IMR-90 (cell line): ENCODE results near the gene CFAP58. TPM values are rescaled to one million over a fixed set of nuclear protein-coding genes. Genes with fewer than 3 reads are reported as not detected.

Experiments used
- ATAC-seq: fragments of 200-7000 bp; cut with Tn5 transposase; 2 replicates; pipeline ENCODE4 v1.9.1; 2020; ENCODE audit warnings: low read depth, mild to moderate bottlenecking, moderate library complexity
- BruUV-seq: library from RNA; stranded (reverse); fragments of 400-500 nt; replicated peaks from 2 replicates; lab custom pipeline; 2021; lab: Mats Ljungman, UMichigan
- CTCF ChIA-PET: fragments of 300-600 bp; formaldehyde crosslinking; extraction: SDS; loops from one replicate; lab custom pipeline; 2021; ENCODE audit warnings: antibody characterized with exemption; lab: Yijun Ruan, JAX
- POLR2A ChIA-PET: fragments of 300-600 bp; sonication (Branson Sonifier 250); formaldehyde crosslinking; loops from one replicate; lab custom pipeline; 2022; ENCODE audit warnings: antibody characterized with exemption; ENCODE audit not compliant: unreplicated experiment; lab: Charles Lee
- DNase-seq: peaks from one replicate; pipeline ENCODE4 v3.0.0; 2013
- H2AFZ ChIP-seq: replicated peaks from 2 replicates; pipeline ENCODE3; 2013; ENCODE audit warnings: low read length, mild to moderate bottlenecking; ENCODE audit not compliant: poor library complexity
- H2AK5ac ChIP-seq: 2 replicates; pipeline ENCODE4 v1.6.1; 2013; ENCODE audit warnings: low read depth, low read length, inconsistent platforms
- H2AK9ac ChIP-seq: replicated peaks from 2 replicates; pipeline ENCODE3; 2013; ENCODE audit warnings: mild to moderate bottlenecking, low read depth, low read length, moderate library complexity; ENCODE audit not compliant: poor library complexity
- H2BK120ac ChIP-seq: 2 replicates; pipeline ENCODE4 v1.6.1; 2013; ENCODE audit warnings: low read depth, low read length, inconsistent platforms
- H2BK15ac ChIP-seq: 3 replicates; pipeline ENCODE4 v1.6.1; 2013; ENCODE audit warnings: low read depth, low read length, inconsistent platforms
- H2BK20ac ChIP-seq: 2 replicates; pipeline ENCODE4 v1.6.1; 2013; ENCODE audit warnings: low read depth, mild to moderate bottlenecking, inconsistent platforms, low read length, moderate library complexity
- H2BK5ac ChIP-seq: 2 replicates; pipeline ENCODE4 v1.6.1; 2013; ENCODE audit warnings: mild to moderate bottlenecking, low read depth, low read length, inconsistent platforms; ENCODE audit not compliant: poor library complexity, severe bottlenecking
- H3K14ac ChIP-seq: replicated peaks from 2 replicates; pipeline ENCODE4 v1.6.1; 2013; ENCODE audit warnings: low read depth, low read length, inconsistent platforms
- H3K18ac ChIP-seq: 2 replicates; pipeline ENCODE4 v1.6.1; 2013; ENCODE audit warnings: low read depth, low read length, control low read depth
- H3K23ac ChIP-seq: 2 replicates; pipeline ENCODE4 v1.6.1; 2013; ENCODE audit warnings: low read depth, low read length, inconsistent platforms
- H3K27ac ChIP-seq: 2 replicates; pipeline ENCODE4 v1.5.1; 2013; ENCODE audit warnings: mild to moderate bottlenecking, control low read depth, low read length; ENCODE audit not compliant: insufficient read depth
- H3K27me3 ChIP-seq: 2 replicates; pipeline ENCODE4 v1.6.1; 2013; ENCODE audit warnings: low read length; ENCODE audit not compliant: control insufficient read depth, insufficient read depth
- H3K36me3 ChIP-seq: 2 replicates; pipeline ENCODE4 v1.6.1; 2013; ENCODE audit warnings: low read length, mixed read lengths; ENCODE audit not compliant: control insufficient read depth, insufficient read depth
- H3K4ac ChIP-seq: 2 replicates; pipeline ENCODE4 v1.6.1; 2013; ENCODE audit warnings: low read depth, low read length, inconsistent platforms
- H3K4me1 ChIP-seq: 2 replicates; pipeline ENCODE4 v1.6.1; 2013; ENCODE audit warnings: low read length, mixed read lengths; ENCODE audit not compliant: control insufficient read depth, insufficient read depth
- H3K4me2 ChIP-seq: 2 replicates; pipeline ENCODE4 v1.6.1; 2013; ENCODE audit warnings: low read depth, mild to moderate bottlenecking, control low read depth, low read length, moderate library complexity
- H3K4me3 ChIP-seq: 2 replicates; pipeline ENCODE4 v1.5.1; 2013; ENCODE audit warnings: low read depth, mild to moderate bottlenecking, control low read depth, low read length, moderate library complexity; ENCODE audit not compliant: insufficient read depth
- H3K56ac ChIP-seq: 2 replicates; pipeline ENCODE4 v1.6.1; 2013; ENCODE audit warnings: low read length, inconsistent platforms; ENCODE audit not compliant: insufficient read depth; ENCODE audit errors: extremely low read depth
- H3K79me1 ChIP-seq, 2 experiments: 2 replicates each; pipeline ENCODE4 v1.6.1; 2013; ENCODE audit warnings: low read length in 2 of 2, inconsistent platforms in 1 of 2, low read depth in 1 of 2
- H3K9ac ChIP-seq: 2 replicates; pipeline ENCODE4 v1.6.1; 2013; ENCODE audit warnings: low read depth, low read length, control low read depth
- H3K9me1 ChIP-seq: 2 replicates; pipeline ENCODE4 v1.6.1; 2013; ENCODE audit warnings: low read length, inconsistent platforms; ENCODE audit not compliant: insufficient read depth
- H3K9me3 ChIP-seq: 2 replicates; pipeline ENCODE4 v1.6.1; 2013; ENCODE audit warnings: low read length; ENCODE audit not compliant: control insufficient read depth, insufficient read depth
- H4K20me1 ChIP-seq: 2 replicates; pipeline ENCODE4 v1.6.1; 2013; ENCODE audit warnings: low read length, inconsistent platforms; ENCODE audit not compliant: insufficient read depth
- H4K5ac ChIP-seq: 2 replicates; pipeline ENCODE4 v1.6.1; 2013; ENCODE audit warnings: mild to moderate bottlenecking, low read depth, low read length, control low read depth
- H4K8ac ChIP-seq, 2 experiments: 2 replicates each; pipeline ENCODE4 v1.6.1; 2013; ENCODE audit warnings: low read depth in 2 of 2, low read length in 2 of 2, control low read depth in 1 of 2, inconsistent platforms in 1 of 2
- H4K91ac ChIP-seq: 2 replicates; pipeline ENCODE4 v1.6.1; 2013; ENCODE audit warnings: low read depth, low read length, inconsistent platforms; ENCODE audit not compliant: insufficient read depth
- BHLHE40 ChIP-seq: fragments of 150-350 bp; IDR thresholded peaks from 2 replicates; pipeline ENCODE4 v1.6.1; 2016; ENCODE audit warnings: mild to moderate bottlenecking, low read depth, low read length
- CEBPB ChIP-seq: IDR thresholded peaks from 2 replicates; pipeline ENCODE4 v1.6.1; 2012; ENCODE audit warnings: low read depth, low read length, improper control_type of control experiment
- CHD1 ChIP-seq: IDR thresholded peaks from 2 replicates; pipeline ENCODE4 v1.6.1; 2012; ENCODE audit warnings: low read depth, low read length, improper control_type of control experiment
- CTCF ChIP-seq: conservative IDR thresholded peaks from 2 replicates; pipeline ENCODE4 v1.5.1; 2012; ENCODE audit warnings: mild to moderate bottlenecking, low read depth, low read length, improper control_type of control experiment
- FOS ChIP-seq: fragments of 150-350 bp; IDR thresholded peaks from 2 replicates; pipeline ENCODE4 v1.6.1; 2016; ENCODE audit warnings: low read depth, low read length
- MAFK ChIP-seq: IDR thresholded peaks from 2 replicates; pipeline ENCODE4 v1.6.1; 2012; ENCODE audit warnings: low read depth, low read length, improper control_type of control experiment
- MAZ ChIP-seq: IDR thresholded peaks from 2 replicates; pipeline ENCODE4 v1.6.1; 2012; ENCODE audit warnings: low read depth, mild to moderate bottlenecking, low read length, improper control_type of control experiment, moderate library complexity, borderline replicate concordance
- MXI1 ChIP-seq: IDR thresholded peaks from 2 replicates; pipeline ENCODE4 v1.6.1; 2012; ENCODE audit warnings: low read depth, mild to moderate bottlenecking, low read length, moderate library complexity, borderline replicate concordance
- NFE2L2 ChIP-seq: fragments of 150-350 bp; IDR thresholded peaks from 2 replicates; pipeline ENCODE4 v1.6.1; 2016; ENCODE audit warnings: low read depth, mild to moderate bottlenecking, low read length
- POLR2A ChIP-seq: IDR thresholded peaks from 2 replicates; pipeline ENCODE4 v1.6.1; 2012; ENCODE audit warnings: mild to moderate bottlenecking, low read depth, low read length
- RAD21 ChIP-seq: IDR thresholded peaks from 2 replicates; pipeline ENCODE4 v1.6.1; 2012; ENCODE audit warnings: low read length, improper control_type of control experiment
- RCOR1 ChIP-seq: IDR thresholded peaks from 2 replicates; pipeline ENCODE4 v1.6.1; 2012; ENCODE audit warnings: mild to moderate bottlenecking, low read length, improper control_type of control experiment; ENCODE audit not compliant: insufficient replicate concordance
- RFX5 ChIP-seq: IDR thresholded peaks from 2 replicates; pipeline ENCODE4 v1.8.0; 2012; ENCODE audit warnings: low read depth, mild to moderate bottlenecking, low read length, moderate library complexity
- SMC3 ChIP-seq: fragments of 150-350 bp; IDR thresholded peaks from 2 replicates; pipeline ENCODE4 v1.6.1; 2016; ENCODE audit warnings: low read depth, mild to moderate bottlenecking, antibody characterized with exemption, low read length, moderate library complexity
- USF2 ChIP-seq: fragments of 150-350 bp; IDR thresholded peaks from 2 replicates; pipeline ENCODE4 v1.6.1; 2017; ENCODE audit warnings: mild to moderate bottlenecking, antibody characterized with exemption, low read length, low read depth
- WGBS, 2 experiments: methylation state at CpG; one replicate each; pipeline versions ENCODE4 v1.1.5 to v1.1.7; 2013; ENCODE audit warnings: missing lambda C conversion rate in 2 of 2; ENCODE audit not compliant: insufficient read length in 1 of 2; ENCODE audit errors: extremely low coverage in 2 of 2; 5-methylcytosine and 5-hydroxymethylcytosine counted together
- dilution Hi-C: fragments of 300-500 bp; cut with HindIII; formaldehyde crosslinking; loops from one replicate; pipeline ENCODE4 v1.14.3; 2018; ENCODE audit warnings: low sequenced_read_pairs; ENCODE audit not compliant: unreplicated experiment
- in situ Hi-C: fragments of 300-500 bp; cut with MboI; formaldehyde crosslinking; loops from 3 replicates; pipeline ENCODE4 v1.14.3; 2019; ENCODE audit warnings: low sequenced_read_pairs, inconsistent platforms, mixed read lengths
- intact Hi-C: fragments of 100-400 bp; cut with micrococcal nuclease; formaldehyde crosslinking; loops from 2 replicates; pipeline ENCODE4 v1.10.0; 2022
- polyA plus RNA-seq, 3 experiments: library from polyadenylated mRNA; depleted of rRNA; stranded (reverse); fragments of >200 nt; gene quantifications; 2 replicates each; pipeline ENCODE4 v1.2.3, GENCODE V29; 2012; ENCODE audit warnings: low replicate concordance in 1 of 3
- total RNA-seq: library from RNA; depleted of rRNA; stranded (reverse); fragments of >200 nt; gene quantifications from 2 replicates; pipeline ENCODE4 v1.2.3, GENCODE V29; 2012
- TF ChIP-seq, protein P1 (sequence below): fragments of 150-350 bp; IDR thresholded peaks from 2 replicates; pipeline ENCODE4 v1.6.1; 2016; ENCODE audit warnings: low read depth, mild to moderate bottlenecking, low read length, moderate library complexity, borderline replicate concordance

Gene CFAP58
- total and polyA plus RNA-seq, 2 of the 4 experiments (the other 2 are of a cell fraction): 0.36 to 0.72 TPM

GRCh38 chr10:104487794-104488438 is 134.3 kb downstream of the CFAP58 start:
- in situ Hi-C loops: no loop called here
- no peaks in the 10 kb centered on the region for H3K27me3 ChIP-seq
- H3K9me1 ChIP-seq: no peaks in the 10 kb centered on the region
- H4K20me1 ChIP-seq: no peaks in the 10 kb centered on the region
- H3K9ac ChIP-seq: no peak overlapping the region
- no peak overlapping the region for H3K14ac ChIP-seq
- H3K79me1 ChIP-seq: no peaks in the 10 kb centered on the region
- no peak overlapping the region for H2BK5ac ChIP-seq
- ATAC-seq: no peak
- H3K4me2 ChIP-seq: no peak overlapping the region
- ChIA-PET POLR2A (no interaction called here), CTCF (interaction anchor here (0.5 kb wide), 1 partner anchor 8 kb away, joined by 3 read pairs; no protein-coding TSS in a partner anchor)
- no peak overlapping the region for H3K4ac ChIP-seq
- no peak overlapping the region for H3K23ac ChIP-seq
- H3K27ac ChIP-seq: no peak overlapping the region
- H2AK5ac ChIP-seq: no peak overlapping the region
- intact Hi-C loops: no loop called here
- no peaks in the 10 kb centered on the region for H3K36me3 ChIP-seq
- no peak for DNase-seq
- no peak overlapping the region for H2AFZ ChIP-seq
- TF ChIP-seq SMC3: no peak
- no peak for TF ChIP-seq RFX5
- no peak for TF ChIP-seq MXI1
- no peak for TF ChIP-seq RCOR1
- TF ChIP-seq POLR2A: no peak
- TF ChIP-seq CHD1: no peak
- no peak for TF ChIP-seq BHLHE40
- no peak for TF ChIP-seq CTCF
- no peak for TF ChIP-seq MAZ
- TF ChIP-seq, protein P1, sequence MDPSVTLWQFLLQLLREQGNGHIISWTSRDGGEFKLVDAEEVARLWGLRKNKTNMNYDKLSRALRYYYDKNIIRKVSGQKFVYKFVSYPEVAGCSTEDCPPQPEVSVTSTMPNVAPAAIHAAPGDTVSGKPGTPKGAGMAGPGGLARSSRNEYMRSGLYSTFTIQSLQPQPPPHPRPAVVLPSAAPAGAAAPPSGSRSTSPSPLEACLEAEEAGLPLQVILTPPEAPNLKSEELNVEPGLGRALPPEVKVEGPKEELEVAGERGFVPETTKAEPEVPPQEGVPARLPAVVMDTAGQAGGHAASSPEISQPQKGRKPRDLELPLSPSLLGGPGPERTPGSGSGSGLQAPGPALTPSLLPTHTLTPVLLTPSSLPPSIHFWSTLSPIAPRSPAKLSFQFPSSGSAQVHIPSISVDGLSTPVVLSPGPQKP: no peak
- TF ChIP-seq MAFK: no peak
- no peak for TF ChIP-seq NFE2L2
- no peak for TF ChIP-seq CEBPB
- TF ChIP-seq RAD21: no peak
- TF ChIP-seq USF2: no peak
- no peak for TF ChIP-seq FOS
- no peak overlapping the region for H2BK20ac ChIP-seq
- H3K9me3 ChIP-seq: no peaks in the 10 kb centered on the region
- dilution Hi-C loops: no loop called here
- H2AK9ac ChIP-seq: no peak overlapping the region
- H2BK15ac ChIP-seq: no peak overlapping the region
- no peak overlapping the region for H4K8ac ChIP-seq
- no peak overlapping the region for H3K56ac ChIP-seq
- no peak overlapping the region for H3K18ac ChIP-seq
- no peak overlapping the region for H4K91ac ChIP-seq
- H4K5ac ChIP-seq: no peak overlapping the region
- H2BK120ac ChIP-seq: no peak overlapping the region
- no TSS peak for BruUV-seq
- no CpG with 5 or more reads among the region's 7 CpGs for WGBS, 2 experiments
- H3K4me1 ChIP-seq: no peaks in the 10 kb centered on the region
- H3K4me3 ChIP-seq: no peak overlapping the region
